ENCODE results near the gene MYOF. TPM values are rescaled to one million over a fixed set of nuclear protein-coding genes. Genes with fewer than 3 reads are reported as not detected.

The MYOF gene
- total RNA-seq, 1 experiment from 2014 or later = 376 TPM

GRCh38 chr10:93390306-93391090 is 91.6 kb downstream of the MYOF start:
- no TSS peak for BruUV-seq (replicated peaks)
- Histone ChIP-seq H3K27ac (ENCODE audit: low read length) (no peak overlapping the region), H3K36me3 (ENCODE audit: control insufficient read depth, insufficient read depth, low read length) (peaks cover 50% of the 10 kb centered on the region), H3K4me1 (ENCODE audit: control insufficient read depth, insufficient read depth, low read length) (no peaks in the 10 kb centered on the region), H3K27me3 (ENCODE audit: control insufficient read depth, insufficient read depth, low read length) (no peaks in the 10 kb centered on the region), H3K9me3 (ENCODE audit: control insufficient read depth, insufficient read depth, low read depth, low read length) (no peaks in the 10 kb centered on the region), H3K4me3 (ENCODE audit: low read depth in 2 of 2, low read length in 2 of 2) (no peak overlapping the region)
- intact Hi-C loops (cut with micrococcal nuclease; ENCODE audit: unreplicated experiment) = no loop called here
- TF ChIP-seq TCF7L2 (IDR thresholded peaks at IDR 0.05; ENCODE audit: low read depth, low read length) = no peak
- TF ChIP-seq CTCF (IDR thresholded peaks at IDR 0.05) = no peak
- TF ChIP-seq, protein P1, sequence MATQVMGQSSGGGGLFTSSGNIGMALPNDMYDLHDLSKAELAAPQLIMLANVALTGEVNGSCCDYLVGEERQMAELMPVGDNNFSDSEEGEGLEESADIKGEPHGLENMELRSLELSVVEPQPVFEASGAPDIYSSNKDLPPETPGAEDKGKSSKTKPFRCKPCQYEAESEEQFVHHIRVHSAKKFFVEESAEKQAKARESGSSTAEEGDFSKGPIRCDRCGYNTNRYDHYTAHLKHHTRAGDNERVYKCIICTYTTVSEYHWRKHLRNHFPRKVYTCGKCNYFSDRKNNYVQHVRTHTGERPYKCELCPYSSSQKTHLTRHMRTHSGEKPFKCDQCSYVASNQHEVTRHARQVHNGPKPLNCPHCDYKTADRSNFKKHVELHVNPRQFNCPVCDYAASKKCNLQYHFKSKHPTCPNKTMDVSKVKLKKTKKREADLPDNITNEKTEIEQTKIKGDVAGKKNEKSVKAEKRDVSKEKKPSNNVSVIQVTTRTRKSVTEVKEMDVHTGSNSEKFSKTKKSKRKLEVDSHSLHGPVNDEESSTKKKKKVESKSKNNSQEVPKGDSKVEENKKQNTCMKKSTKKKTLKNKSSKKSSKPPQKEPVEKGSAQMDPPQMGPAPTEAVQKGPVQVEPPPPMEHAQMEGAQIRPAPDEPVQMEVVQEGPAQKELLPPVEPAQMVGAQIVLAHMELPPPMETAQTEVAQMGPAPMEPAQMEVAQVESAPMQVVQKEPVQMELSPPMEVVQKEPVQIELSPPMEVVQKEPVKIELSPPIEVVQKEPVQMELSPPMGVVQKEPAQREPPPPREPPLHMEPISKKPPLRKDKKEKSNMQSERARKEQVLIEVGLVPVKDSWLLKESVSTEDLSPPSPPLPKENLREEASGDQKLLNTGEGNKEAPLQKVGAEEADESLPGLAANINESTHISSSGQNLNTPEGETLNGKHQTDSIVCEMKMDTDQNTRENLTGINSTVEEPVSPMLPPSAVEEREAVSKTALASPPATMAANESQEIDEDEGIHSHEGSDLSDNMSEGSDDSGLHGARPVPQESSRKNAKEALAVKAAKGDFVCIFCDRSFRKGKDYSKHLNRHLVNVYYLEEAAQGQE (IDR thresholded peaks at IDR 0.05; ENCODE audit: insufficient read depth in 1 of 2, low read depth in 2 of 2, low read length in 1 of 2) = no peak
- no peak for TF ChIP-seq POLR2AphosphoS5 (IDR thresholded peaks at IDR 0.05; ENCODE audit: low read depth, low read length)
- no peak for TF ChIP-seq SIN3A (IDR thresholded peaks at IDR 0.05; ENCODE audit: borderline replicate concordance, insufficient read depth, low read depth, low read length)
- POLR2A ChIA-PET = interaction anchor here (0.6 kb wide), 1 partner anchor 85 kb away, joined by 9 read pairs; no protein-coding TSS in a partner anchor
- CTCF ChIA-PET = no interaction called here
- in situ Hi-C loops (cut with HindIII; ENCODE audit: low pct_unique_long_range_greater_than_20kb, low sequenced_read_pairs) = no loop called here
- no peak for ATAC-seq
- no peak for DNase-seq (ENCODE audit: low read depth, low spot score)

DNA sequence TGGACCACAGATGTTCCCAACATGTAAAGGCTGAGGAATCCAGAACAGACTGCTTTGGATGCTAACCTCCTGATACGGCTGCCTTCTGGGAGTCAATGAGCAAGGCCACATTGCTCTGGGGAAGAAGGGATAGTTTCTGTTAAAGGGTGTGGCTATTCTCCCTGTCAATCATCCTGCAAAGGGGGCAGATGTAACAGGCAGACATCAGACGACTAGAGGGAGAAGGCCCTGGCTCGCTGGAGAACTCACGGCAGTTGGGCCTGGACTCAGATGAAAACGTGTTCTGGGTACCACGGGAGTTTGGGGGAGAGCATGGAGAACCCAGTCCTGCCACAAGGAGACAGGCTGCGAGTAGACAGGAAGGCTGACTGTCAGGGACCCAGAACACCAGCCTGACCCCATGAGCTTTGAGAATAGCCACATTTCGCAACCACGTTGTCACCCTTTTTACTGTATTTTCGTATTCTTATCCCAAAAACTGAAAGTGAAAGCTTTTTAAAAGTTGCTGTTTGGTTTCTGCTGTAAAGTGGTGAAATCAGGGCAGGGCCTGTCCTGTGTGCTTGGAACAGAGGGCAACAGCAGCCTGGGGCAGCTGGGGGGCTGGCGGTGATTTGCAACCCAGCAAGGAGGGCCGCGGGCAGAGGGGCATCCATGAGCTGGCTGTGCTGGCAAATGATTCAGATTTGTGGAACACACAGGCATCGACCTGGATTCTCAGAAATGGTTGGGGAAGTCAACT is 95.3 kb downstream of the MYOF start:
- CTCF ChIA-PET = no interaction called here

More for the DNA sequence above, 95.3 kb downstream of the MYOF start:
- in situ Hi-C loops (cut with HindIII; ENCODE audit: low pct_unique_long_range_greater_than_20kb, low sequenced_read_pairs) = no loop called here
- Histone ChIP-seq H3K9me3 (ENCODE audit: control insufficient read depth, insufficient read depth, low read depth, low read length) (no peaks in the 10 kb centered on the region), H3K4me3 (ENCODE audit: low read depth in 2 of 2, low read length in 2 of 2) (no peak overlapping the region), H3K4me1 (ENCODE audit: control insufficient read depth, insufficient read depth, low read length) (peaks cover 7% of the 10 kb centered on the region; the same call in 1 of the 2 replicates), H3K27me3 (ENCODE audit: control insufficient read depth, insufficient read depth, low read length) (no peaks in the 10 kb centered on the region), H3K27ac (ENCODE audit: low read length) (no peak overlapping the region), H3K36me3 (ENCODE audit: control insufficient read depth, insufficient read depth, low read length) (peaks cover 36% of the 10 kb centered on the region)
- no peak for ATAC-seq
- intact Hi-C loops (cut with micrococcal nuclease; ENCODE audit: unreplicated experiment) = no loop called here
- POLR2A ChIA-PET = interaction anchor here (0.5 to 0.6 kb wide), 2 partner anchors 21 to 99 kb away, joined by 3 to 4 read pairs; no protein-coding TSS in a partner anchor
- BruUV-seq (replicated peaks) = no TSS peak
- TF ChIP-seq TCF7L2 (IDR thresholded peaks at IDR 0.05; ENCODE audit: low read depth, low read length) (no peak), CTCF (IDR thresholded peaks at IDR 0.05) (no peak), SIN3A (IDR thresholded peaks at IDR 0.05; ENCODE audit: borderline replicate concordance, insufficient read depth, low read depth, low read length) (no peak), POLR2AphosphoS5 (IDR thresholded peaks at IDR 0.05; ENCODE audit: low read depth, low read length) (no peak)
- TF ChIP-seq, protein P1 (IDR thresholded peaks at IDR 0.05; ENCODE audit: insufficient read depth in 1 of 2, low read depth in 2 of 2, low read length in 1 of 2) = no peak
- DNase-seq (ENCODE audit: low read depth, low spot score) = no peak
